GM12865 (cell line): ENCODE data around the gene PLGRKT.

Experiments
- DNase-seq: peaks from one replicate; pipeline ENCODE4 v3.0.0; 2010; ENCODE audit warnings: low read depth
- H3K4me3 ChIP-seq: 2 replicates; pipeline ENCODE4 v1.5.1; 2011; ENCODE audit warnings: mild to moderate bottlenecking, low read depth, low read length, control low read depth
- TF ChIP-seq, protein P1 (sequence below): IDR thresholded peaks from 2 replicates; pipeline ENCODE4 v1.5.1; 2011; ENCODE audit warnings: low read length, control low read depth, low read depth, inconsistent platforms; ENCODE audit not compliant: insufficient read depth; ENCODE audit errors: missing control alignments

Gene PLGRKT

DNA sequence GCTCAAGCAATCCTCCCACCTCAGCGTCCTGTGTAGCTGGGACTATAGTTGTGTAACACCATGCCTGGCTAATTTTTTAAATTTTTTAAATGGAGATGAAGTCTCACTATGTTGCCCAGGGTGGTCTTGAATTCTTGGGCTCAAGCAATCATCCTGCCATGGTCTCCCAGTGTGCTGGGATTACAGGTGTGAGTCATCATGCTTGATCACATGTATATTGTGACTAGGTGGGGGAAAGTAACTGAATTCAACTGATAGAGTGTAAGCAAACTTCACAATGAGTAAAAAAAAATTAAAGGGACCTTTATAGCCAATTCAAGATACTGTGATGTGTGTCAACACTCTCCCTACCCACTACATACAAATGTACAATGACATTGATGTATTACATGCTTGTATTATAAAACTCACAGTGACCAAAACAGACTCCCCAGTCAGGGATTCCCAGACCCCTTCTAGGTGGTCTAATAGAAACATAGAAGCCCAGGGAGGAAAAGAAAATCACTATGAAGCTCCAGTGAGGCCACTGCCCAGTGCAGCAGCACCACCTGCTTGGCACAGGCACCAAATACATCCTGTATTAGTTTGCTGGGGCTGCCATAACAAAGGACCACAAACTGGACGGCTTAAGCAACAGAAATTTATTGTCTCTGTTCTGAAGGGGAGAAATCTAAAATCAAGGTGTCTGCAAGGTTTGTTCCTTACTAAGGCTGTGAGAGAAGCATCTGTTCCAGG lies 8.8 kb downstream of the PLGRKT start:
- DNase-seq, result no peak
- TF ChIP-seq, protein P1, sequence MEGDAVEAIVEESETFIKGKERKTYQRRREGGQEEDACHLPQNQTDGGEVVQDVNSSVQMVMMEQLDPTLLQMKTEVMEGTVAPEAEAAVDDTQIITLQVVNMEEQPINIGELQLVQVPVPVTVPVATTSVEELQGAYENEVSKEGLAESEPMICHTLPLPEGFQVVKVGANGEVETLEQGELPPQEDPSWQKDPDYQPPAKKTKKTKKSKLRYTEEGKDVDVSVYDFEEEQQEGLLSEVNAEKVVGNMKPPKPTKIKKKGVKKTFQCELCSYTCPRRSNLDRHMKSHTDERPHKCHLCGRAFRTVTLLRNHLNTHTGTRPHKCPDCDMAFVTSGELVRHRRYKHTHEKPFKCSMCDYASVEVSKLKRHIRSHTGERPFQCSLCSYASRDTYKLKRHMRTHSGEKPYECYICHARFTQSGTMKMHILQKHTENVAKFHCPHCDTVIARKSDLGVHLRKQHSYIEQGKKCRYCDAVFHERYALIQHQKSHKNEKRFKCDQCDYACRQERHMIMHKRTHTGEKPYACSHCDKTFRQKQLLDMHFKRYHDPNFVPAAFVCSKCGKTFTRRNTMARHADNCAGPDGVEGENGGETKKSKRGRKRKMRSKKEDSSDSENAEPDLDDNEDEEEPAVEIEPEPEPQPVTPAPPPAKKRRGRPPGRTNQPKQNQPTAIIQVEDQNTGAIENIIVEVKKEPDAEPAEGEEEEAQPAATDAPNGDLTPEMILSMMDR, result no peak
- no peak overlapping the region for H3K4me3 ChIP-seq

DNA sequence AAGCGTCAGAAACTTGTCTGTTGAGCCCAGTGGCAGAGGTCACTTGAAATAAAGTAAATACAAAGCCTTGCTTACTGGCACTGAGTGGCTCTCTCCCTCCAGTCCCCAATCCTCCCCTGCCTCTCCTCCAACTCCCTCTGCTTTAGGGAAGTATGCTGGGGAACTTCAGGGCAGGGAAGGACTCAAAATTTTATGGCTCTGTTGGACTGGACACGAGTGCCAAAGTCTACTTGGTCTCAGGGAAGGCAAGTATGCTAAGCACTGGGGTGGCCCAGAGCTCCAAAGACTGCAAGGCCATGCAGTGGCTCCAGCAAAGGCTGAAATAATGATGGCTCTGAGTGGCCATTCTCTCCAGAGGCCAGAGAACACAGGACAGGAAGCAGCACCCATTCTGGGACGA lies 9.6 kb downstream of the PLGRKT start:
- H3K4me3 ChIP-seq, result no peak overlapping the region
- no peak for DNase-seq

DNA sequence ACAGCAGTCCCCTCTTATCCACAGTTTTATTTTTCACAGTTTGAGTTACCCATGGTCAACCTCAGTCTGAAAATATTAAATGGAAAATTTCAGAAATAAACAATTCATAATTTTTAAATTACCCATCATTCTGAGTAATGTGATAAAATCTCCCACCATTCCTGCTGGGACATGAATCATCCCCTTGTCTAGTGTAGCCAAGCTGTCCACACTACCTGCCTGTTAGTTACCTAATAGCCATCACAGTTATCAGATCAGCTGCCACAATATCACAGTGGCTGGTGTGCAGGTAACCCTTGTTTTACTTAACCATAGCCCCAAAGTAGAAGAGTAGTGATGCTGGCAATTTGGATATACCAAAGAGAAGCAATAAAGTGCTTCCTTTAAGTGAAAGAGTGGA lies 10.7 kb downstream of the PLGRKT start:
- TF ChIP-seq, protein P1, result no peak
- DNase-seq, result no peak
- no peak overlapping the region for H3K4me3 ChIP-seq

More for the DNA sequence above, 9.6 kb downstream of the PLGRKT start:
- TF ChIP-seq, protein P1, result no peak

DNA sequence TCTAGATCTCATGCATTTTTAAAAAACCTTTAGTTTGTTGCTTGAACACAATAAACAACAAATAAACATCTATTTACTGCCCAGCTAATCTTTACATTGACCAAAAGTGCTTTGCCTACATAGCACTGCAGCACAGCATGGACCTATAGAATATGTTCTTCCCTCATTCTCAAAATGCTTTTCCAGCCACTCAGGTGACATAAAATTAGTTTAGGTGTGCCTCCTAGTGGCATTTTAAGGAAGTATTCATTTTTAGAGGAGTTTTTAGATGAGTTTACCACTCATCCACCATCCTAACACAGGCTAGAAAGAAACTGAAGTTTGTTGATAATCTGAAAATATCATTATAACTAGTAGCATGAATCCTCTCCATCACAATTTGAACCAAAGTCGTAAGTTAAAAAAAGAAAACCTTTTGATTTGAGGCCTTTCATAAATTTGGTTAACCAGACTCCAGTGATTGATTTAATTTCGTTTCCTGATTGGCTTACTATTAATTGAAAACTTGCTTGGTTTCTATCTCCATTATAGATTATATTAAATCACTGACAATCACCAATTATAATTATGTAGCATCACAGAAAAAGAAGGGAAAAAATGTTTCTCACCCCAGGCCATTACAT lies 12.6 kb downstream of the PLGRKT start:
- TF ChIP-seq, protein P1, result peak; percentile 36
- H3K4me3 ChIP-seq, result no peak overlapping the region
- peak; percentile 56 for DNase-seq

DNA sequence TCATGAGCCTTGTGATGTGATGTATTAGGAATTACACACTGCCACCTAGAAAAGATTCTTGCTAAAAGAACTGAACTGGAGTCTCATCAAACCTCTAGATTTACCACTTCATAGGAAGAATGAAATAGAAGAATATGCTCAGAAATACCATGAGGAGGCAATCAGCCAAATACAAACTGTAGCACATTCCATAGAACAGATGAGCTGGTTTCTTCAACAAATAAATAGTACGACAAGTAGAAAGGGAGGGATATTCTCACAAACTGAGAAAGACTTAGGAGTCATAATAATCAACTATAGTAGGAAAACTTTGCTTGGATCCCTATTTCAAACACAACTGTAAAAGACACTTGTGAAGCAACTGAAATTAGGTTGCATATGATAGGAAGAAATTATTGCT lies 15.4 kb downstream of the PLGRKT start:
- no peak for DNase-seq
- H3K4me3 ChIP-seq, result no peak overlapping the region
- TF ChIP-seq, protein P1, result no peak

DNA sequence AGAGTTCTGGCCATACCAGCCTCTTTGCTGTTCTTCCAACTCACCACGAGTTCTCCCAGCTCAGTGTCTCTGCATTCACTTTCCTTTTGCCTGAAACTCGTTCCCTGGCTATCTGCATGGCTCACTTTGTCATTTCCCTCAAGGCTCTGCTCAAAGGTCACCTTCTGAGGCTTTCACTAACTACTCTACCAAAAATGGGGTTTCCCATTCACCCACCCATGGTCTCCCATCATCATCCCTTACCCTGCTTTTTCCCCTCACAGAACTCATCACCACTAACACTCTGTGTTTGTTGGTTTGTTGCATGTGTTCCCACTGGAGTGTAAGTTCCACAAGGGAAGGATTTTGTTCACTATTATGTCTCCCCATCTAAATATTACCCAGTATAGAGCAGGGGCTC lies 16.6 kb downstream of the PLGRKT start:
- H3K4me3 ChIP-seq, result no peak overlapping the region
- TF ChIP-seq, protein P1, result no peak
- DNase-seq, result no peak
